ENCODE results near the gene DLX2. TPM values are rescaled to one million over a fixed set of nuclear protein-coding genes. Genes with fewer than 3 reads are reported as not detected.
"Not testable (repeated sequence)": the region's sequence is repeated elsewhere in the genome, so short reads cannot be mapped to it uniquely, and the experiment has no call there.

The DLX2 gene
- total RNA-seq, result under 1 TPM in 1 of 2 donors, not detected in 1; 0.45 TPM

- H3K27me3 ChIP-seq (replicated peaks; ENCODE audit: insufficient read depth), result peaks cover 59% of the 10 kb centered on the region
- no peaks in the 10 kb centered on the region for H3K36me3 ChIP-seq
- intact Hi-C loops (cut with DNase I), result loop anchor here (10.0 kb wide), 1 partner anchor 528 kb away; no protein-coding TSS in a partner anchor
- peak within 1 kb of the TSS; percentile 18 to 37 for H3K4me3 ChIP-seq
- no peak within 1 kb of the TSS for H3K27ac ChIP-seq
- H3K4me1 ChIP-seq (replicated peaks), result peaks cover 7% of the 10 kb centered on the region
- H3K9me3 ChIP-seq, result no peaks in the 10 kb centered on the region
- DNase-seq (ENCODE audit: low spot score), result peak; percentile 63
- 1% methylated on average over 73 of the region's 74 CpGs for WGBS
- no peak for TF ChIP-seq POLR2A (IDR thresholded peaks at IDR 0.05)
- peak; percentile 56 for TF ChIP-seq POLR2AphosphoS5 (IDR thresholded peaks at IDR 0.05)
- TF ChIP-seq CTCF (IDR thresholded peaks at IDR 0.05), result no peak
Measured at GRCh38 chr2:172102391-172103359, at the start of gene DLX2. Gene DLX2, minus strand, starts transcription at chr2:172102900. Its CDS starts 362 bp downstream, at chr2:172102538.

GRCh38 chr2:172147944-172148650, 45.4 kb upstream of the DLX2 start:
- Histone ChIP-seq H3K4me1 (replicated peaks) (no peaks in the 10 kb centered on the region), H3K4me3 (no peak overlapping the region), H3K27me3 (replicated peaks; ENCODE audit: insufficient read depth) (no peaks in the 10 kb centered on the region), H3K9me3 (no peaks in the 10 kb centered on the region), H3K36me3 (no peaks in the 10 kb centered on the region), H3K27ac (no peak overlapping the region)
- 53% methylated on average over 11 of the region's 11 CpGs for WGBS
- DNase-seq (ENCODE audit: low spot score), result no peak
- intact Hi-C loops (cut with DNase I), result no loop called here
- TF ChIP-seq CTCF (IDR thresholded peaks at IDR 0.05) (no peak), POLR2A (IDR thresholded peaks at IDR 0.05) (no peak), POLR2AphosphoS5 (IDR thresholded peaks at IDR 0.05) (no peak)

- H3K4me3 ChIP-seq, result no peak overlapping the region
- H3K27ac ChIP-seq, result no peak overlapping the region
- H3K9me3 ChIP-seq, result no peaks in the 10 kb centered on the region
Measured at GRCh38 chr2:172143817-172144216, 41.1 kb upstream of the DLX2 start.

GRCh38 chr2:172138727-172139126, 36.0 kb upstream of the DLX2 start:
- H3K9me3 ChIP-seq; H3K36me3 ChIP-seq; H3K27me3 ChIP-seq (replicated peaks; ENCODE audit: insufficient read depth); H3K4me3 ChIP-seq; DNase-seq (ENCODE audit: low spot score); H3K4me1 ChIP-seq (replicated peaks); intact Hi-C loops (cut with DNase I); H3K27ac ChIP-seq: not testable (repeated sequence)
- 86% methylated on average over 1 of the region's 1 CpG for WGBS

More at GRCh38 chr2:172143817-172144216, 41.1 kb upstream of the DLX2 start:
- no peak for DNase-seq (ENCODE audit: low spot score)
- intact Hi-C loops (cut with DNase I), result no loop called here
- TF ChIP-seq CTCF (IDR thresholded peaks at IDR 0.05) (no peak), POLR2A (IDR thresholded peaks at IDR 0.05) (no peak), POLR2AphosphoS5 (IDR thresholded peaks at IDR 0.05) (no peak)
- H3K36me3 ChIP-seq, result no peaks in the 10 kb centered on the region
- H3K4me1 ChIP-seq (replicated peaks), result no peaks in the 10 kb centered on the region
- no peaks in the 10 kb centered on the region for H3K27me3 ChIP-seq (replicated peaks; ENCODE audit: insufficient read depth)

- Histone ChIP-seq H3K4me1 (replicated peaks) (no peaks in the 10 kb centered on the region), H3K36me3 (no peaks in the 10 kb centered on the region), H3K27ac (no peak overlapping the region), H3K9me3 (no peaks in the 10 kb centered on the region), H3K27me3 (replicated peaks; ENCODE audit: insufficient read depth) (no peaks in the 10 kb centered on the region), H3K4me3 (no peak overlapping the region)
- DNase-seq (ENCODE audit: low spot score), result no peak
- no peak for TF ChIP-seq CTCF (IDR thresholded peaks at IDR 0.05)
- TF ChIP-seq POLR2AphosphoS5 (IDR thresholded peaks at IDR 0.05), result no peak
- no peak for TF ChIP-seq POLR2A (IDR thresholded peaks at IDR 0.05)
- intact Hi-C loops (cut with DNase I), result no loop called here
- 68% methylated on average over 2 of the region's 2 CpGs for WGBS
Measured at GRCh38 chr2:172137943-172138342, 35.2 kb upstream of the DLX2 start.
